Testis (tissue), 2 donors: ENCODE data around the gene NFATC1.

ENCODE experiments used
- POLR2A ChIP-seq: fragments of 450-650 bp; IDR thresholded peaks from one replicate; pipeline ENCODE4 v1.6.1; 2017; ENCODE audit warnings: antibody characterized with exemption, mild to moderate bottlenecking, moderate library complexity
- TF ChIP-seq, protein P1 (sequence below), 3 experiments: fragments of 450-650 bp in 2 of 3; fragments of 200-600 bp in 1 of 3; sonication (generic) in 1 of 3; IDR thresholded peaks; one replicate each; pipeline ENCODE4 v1.5.1; 2016 to 2019; ENCODE audit warnings: antibody characterized with exemption in 3 of 3, mild to moderate bottlenecking in 2 of 3, moderate library complexity in 1 of 3

DNA sequence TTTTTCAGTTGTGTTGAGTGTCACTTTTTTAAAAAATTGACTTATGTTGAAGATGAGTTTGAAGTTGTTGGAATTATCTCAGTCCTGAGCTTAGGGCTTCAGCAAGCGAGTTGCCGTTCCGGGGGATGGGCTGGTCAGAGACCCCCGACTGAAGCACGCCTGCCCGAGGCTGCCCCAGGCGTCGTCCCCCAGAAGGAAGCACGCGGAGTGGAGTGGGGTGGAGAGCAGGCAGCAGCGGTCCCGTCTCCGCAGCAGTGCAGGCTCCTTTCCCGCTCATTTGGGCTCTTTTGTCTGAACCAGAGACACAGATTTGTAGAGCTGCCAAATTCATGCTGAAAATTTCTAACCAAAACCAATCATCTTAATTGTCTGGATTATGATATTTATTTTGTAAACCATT is 33.7 kb downstream of the NFATC1 start:
- TF ChIP-seq, protein P1, sequence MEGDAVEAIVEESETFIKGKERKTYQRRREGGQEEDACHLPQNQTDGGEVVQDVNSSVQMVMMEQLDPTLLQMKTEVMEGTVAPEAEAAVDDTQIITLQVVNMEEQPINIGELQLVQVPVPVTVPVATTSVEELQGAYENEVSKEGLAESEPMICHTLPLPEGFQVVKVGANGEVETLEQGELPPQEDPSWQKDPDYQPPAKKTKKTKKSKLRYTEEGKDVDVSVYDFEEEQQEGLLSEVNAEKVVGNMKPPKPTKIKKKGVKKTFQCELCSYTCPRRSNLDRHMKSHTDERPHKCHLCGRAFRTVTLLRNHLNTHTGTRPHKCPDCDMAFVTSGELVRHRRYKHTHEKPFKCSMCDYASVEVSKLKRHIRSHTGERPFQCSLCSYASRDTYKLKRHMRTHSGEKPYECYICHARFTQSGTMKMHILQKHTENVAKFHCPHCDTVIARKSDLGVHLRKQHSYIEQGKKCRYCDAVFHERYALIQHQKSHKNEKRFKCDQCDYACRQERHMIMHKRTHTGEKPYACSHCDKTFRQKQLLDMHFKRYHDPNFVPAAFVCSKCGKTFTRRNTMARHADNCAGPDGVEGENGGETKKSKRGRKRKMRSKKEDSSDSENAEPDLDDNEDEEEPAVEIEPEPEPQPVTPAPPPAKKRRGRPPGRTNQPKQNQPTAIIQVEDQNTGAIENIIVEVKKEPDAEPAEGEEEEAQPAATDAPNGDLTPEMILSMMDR (IDR thresholded peaks at IDR 0.05), result no peak
- no peak for TF ChIP-seq POLR2A
